HG03378 (cell line): Measurements from ENCODE around the gene TSPAN33.

Experiments
- ATAC-seq: cut with Tn5 transposase; IDR thresholded peaks from one replicate; pipeline ENCODE4 v1.9.1; 2021; ENCODE audit warnings: mild to moderate bottlenecking, moderate library complexity; ENCODE audit not compliant: unreplicated experiment

TSPAN33 gene, protein sequence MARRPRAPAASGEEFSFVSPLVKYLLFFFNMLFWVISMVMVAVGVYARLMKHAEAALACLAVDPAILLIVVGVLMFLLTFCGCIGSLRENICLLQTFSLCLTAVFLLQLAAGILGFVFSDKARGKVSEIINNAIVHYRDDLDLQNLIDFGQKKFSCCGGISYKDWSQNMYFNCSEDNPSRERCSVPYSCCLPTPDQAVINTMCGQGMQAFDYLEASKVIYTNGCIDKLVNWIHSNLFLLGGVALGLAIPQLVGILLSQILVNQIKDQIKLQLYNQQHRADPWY

DNA sequence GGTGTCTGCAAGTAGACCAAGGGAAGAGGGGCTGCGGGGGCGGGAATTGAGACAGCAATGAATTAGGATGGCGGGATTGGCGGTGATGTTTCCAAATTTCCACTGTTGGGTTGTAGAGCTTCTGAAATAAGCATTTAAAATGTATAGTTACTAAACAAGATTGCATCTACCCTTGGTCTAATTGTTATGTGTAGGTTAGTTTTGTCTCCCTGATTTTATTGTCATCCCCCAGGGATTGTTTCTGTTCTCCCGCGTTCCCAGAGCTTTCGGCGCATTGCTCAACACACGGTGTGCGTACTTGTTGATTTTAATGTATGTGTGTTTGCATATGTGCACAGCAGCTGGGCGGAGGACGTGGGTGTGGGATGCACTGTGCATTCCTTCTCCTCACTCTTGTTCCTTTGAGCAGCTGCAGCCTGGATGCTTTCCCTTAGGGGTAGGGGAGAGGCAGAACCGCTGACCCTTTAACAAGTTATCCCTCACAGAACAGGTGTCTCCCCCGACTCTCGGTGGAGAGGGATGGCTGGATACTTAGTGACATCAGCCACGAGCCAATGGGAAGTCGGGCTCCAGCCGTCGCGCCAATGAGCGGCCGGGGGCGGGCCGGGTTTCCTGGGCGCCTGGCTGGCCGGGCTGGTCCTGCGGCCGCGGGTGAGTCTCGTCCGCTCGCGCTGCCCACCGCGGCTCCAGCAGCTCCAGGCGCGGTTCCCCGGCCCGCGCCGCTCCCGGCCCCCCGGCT, at the start of gene TSPAN33:
TSS of gene TSPAN33 (plus strand) at position 613 of the 739 bp plus-strand sequence. CDS start 274 bp downstream, outside the sequence.
- ATAC-seq = peak; percentile 49

DNA sequence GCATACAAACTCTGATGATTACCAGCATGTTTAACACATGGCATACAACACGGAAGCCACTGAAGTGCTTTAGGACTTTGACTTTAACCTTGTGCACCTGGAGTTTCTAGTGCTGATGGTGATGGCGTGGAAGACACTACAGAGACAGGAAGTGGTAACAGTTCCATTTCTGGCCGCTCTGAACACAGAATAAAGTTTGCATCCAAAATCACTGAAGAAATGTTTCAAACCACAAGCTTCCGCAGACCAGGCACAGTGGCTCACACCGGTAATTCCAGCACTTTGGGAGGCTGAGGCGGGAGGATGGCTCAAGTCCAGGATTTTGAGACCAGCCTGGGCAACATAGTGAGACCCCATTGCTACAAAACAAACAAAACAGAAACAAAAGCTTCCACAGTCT, 49.2 kb upstream of the TSPAN33 start:
- ATAC-seq = peak; percentile 72

DNA sequence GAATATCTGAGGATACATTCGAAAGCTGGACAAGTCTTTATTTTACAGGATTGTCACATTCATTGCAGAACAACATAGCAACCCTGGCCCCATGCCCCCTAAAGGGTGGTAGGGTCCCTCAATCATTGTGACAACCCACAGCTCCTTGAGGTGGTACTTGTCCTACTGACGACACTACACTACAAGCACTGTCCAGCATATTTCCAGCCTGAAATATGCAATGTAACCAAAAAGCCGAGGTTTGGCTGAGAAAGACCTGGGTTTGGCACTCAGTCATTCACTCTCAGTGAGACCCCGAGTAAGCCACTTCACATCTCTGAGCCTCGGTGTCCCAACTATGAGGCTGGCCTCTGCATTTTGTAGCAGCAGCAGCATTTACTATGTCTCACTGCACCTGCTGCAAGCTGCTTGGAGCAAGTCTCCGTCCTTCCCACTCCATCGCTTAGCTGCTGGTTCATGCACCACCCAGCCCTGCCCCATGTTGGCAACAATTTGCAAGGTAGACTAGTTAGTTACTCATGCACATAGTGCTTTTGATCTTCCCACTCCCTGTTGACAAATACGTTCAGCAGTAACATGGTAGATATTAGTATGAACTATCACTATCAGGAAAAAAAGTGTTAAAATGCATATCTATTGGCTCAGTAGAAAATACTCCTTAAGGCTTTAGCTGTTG, 46.0 kb upstream of the TSPAN33 start:
- ATAC-seq = no peak

DNA sequence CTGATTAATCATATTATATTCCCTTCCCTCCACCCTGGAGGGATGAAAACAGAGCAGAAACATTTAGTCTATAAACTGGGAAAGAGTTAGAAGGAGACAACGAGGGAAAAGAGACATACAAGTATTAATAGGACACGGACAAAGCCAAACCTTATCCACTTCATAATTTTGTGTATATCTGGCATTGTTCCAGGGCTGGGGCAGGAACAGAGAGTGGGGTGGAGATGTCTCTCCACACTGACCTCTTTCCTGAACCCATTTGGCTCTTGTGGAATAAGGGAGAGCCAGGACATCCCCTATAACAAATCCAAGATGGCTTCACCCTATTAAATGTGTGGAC, 43.7 kb upstream of the TSPAN33 start:
- ATAC-seq = no peak

DNA sequence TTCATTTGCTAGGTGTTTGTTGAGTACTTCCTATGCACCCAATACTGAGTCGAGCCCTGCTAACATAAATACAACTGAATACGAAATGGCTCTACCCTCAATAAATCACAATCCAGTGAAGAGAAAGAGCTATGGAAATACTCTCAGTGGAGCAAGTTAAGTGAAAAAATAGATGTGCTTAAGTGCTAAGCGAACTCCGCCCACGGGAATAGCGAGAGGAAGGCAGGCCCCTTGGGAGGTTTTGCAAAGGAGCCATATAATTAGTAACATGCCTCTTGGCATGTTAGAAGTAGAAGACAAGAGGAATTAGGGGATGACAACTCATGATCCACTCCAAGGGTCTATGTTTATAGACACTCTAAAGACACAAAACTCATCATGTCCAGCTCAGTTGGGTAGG, 42.8 kb upstream of the TSPAN33 start:
- ATAC-seq = no peak

DNA sequence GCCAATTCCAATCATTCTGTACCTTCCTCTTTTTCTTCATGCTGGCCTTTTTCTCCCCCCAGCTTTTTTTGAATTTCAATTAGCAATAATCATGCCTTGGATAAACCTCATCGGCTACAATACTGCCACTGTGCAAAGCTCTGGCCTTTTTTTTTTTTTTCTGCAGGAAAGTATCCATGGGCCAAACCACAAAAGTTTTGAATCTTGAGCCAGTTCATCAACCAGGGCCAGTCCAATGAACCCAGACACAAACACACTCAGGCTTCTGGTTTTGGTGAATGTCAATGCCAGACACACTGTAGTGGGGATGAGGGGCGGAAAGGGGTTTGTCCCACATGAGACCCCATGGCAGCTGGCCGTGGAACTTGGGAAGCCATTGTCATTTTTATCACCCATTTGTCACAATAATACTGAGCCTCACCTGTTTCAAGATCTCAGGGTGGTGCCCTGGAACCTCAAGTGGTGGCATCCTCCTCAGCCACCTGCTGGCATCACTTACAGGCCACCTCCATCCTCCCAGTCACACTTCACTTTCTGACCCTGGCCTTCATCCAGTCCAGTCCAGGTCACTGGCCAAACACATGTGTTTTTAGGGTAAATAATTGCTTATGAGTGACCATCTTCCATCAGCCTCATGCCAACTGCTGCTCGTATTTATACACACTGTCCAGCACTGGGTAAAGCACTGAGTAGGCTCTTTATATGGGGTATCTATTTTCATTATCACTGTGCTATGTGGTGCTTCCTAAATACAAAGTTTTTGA, 40.8 kb upstream of the TSPAN33 start:
- no peak for ATAC-seq

DNA sequence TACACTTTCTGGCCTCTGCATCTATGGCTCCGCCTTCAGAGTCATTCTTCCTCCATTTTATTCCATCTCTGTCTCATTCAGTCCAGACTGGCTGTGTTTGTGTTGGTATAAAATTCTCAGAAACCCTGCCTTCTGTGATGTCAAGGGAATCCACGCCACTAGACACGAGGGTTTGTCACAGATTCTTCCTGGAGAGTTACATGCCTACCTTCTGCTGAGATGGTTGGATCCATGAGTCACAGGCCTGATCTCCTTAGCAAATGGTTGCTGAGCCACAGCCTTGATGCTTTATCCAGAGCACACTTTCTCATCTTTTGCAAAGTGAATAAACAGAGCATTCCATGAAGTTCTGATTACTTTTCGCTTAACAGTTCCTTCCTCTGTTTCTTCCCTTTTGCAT, 35.9 kb upstream of the TSPAN33 start:
- ATAC-seq = no peak

DNA sequence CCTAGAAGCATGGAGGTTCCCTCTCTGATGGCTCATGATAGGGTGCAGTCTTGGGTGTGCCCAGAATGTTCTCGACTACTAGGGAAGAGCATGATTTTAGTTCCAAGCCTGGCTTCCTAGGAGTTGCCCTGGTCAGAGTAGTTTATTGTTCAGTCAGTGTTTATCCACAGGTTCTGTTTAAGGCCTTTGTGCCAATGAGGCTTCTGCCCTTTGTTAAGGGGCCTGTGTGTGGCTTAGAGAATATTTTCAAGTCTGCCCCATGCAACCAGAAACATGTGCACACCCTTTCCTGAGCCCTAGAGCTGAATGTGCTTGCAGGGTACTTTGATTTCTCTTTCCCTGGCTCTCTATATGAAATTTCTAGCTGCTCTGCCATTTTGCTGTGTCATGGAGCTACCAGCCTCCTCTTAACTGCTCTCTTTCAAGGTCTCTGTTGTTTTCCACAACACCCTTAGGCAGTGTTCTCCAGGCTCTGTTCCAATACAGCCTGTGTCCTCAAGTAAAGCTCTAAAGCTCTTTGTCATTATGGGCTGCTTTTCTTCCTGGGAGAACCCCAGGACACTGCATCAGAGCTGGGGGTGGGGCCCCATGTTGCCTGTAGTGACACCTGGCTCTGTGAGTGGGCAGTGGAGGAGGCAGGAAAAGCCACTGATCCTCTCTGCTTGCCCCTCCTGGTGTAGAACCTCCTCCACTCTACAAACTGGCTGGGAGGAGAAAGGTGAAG, 34.1 kb upstream of the TSPAN33 start:
- ATAC-seq = no peak

DNA sequence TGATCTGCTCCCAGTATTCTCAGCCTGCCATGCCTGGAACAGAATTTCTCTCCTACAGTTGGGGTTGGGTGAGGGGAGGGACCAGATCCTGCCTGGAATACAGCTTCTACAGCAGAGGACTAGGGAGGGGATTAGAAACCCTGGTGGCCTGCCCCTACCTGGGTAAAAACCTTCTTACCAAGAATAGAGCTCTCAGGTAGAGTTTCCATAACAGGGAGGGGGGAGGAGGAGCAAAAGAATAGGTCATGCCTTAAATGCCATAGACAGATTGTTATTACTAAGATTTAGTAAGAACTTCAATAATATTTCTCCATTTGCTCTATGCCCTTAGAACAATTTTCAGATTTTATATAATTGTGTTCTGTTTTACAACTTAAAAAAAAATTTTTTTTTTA, 33.5 kb upstream of the TSPAN33 start:
- ATAC-seq = no peak

DNA sequence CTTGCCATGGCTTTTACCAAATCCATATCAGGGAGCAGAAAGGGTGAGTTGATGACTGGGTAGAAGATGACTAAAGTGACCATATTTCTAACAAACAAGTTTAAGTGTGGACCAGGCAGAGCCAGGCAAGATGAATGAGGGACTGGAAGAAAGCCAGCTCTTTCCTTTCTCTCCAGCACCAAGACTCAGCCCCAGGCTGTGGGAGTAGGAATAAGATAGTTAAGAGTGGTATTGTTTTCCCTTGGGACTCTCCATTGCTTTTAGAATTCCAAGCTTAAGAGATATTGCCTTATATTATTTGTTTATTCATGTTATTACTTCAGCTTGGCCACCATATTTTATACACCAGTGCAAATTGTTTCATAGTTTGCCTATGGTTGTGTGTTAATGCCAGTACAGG, 28.8 kb upstream of the TSPAN33 start:
- ATAC-seq = no peak

DNA sequence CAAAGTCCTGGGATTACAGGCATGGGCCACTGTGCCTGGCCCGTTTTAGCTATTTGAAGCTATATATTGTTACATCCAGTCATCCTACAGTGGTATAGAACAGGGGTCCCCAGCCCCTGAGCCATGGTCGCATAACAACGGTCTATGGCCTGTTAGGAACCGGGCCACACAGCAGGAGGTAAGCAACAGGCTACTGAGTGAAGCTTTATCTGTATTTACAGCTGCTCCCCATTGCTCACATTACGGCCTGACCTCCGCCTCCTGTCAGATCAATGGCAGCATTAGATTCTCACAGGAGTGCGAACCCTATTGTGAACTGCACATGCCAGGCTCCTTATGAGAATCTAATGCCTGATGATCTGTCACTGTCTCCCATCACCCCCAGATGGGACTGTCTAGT, 26.3 kb upstream of the TSPAN33 start:
- no peak for ATAC-seq

DNA sequence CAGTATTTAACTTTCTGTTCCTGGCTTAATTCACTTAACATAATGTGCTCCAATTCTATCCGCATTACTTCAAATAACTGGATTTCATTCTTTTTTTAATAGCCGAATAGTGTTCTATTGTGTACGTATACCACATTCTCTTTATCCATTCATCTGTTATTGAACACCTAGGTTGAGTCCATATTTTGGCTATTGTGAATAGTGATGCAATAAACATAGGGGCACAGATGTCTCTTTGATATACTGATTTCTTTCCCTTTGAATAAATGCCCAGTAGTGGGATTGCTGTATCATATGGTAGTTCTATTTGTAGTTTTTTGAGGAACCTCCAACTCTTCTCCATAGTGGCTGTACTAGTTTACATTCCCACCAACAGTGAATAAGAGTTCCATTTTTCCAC, 25.5 kb upstream of the TSPAN33 start:
- no peak for ATAC-seq

DNA sequence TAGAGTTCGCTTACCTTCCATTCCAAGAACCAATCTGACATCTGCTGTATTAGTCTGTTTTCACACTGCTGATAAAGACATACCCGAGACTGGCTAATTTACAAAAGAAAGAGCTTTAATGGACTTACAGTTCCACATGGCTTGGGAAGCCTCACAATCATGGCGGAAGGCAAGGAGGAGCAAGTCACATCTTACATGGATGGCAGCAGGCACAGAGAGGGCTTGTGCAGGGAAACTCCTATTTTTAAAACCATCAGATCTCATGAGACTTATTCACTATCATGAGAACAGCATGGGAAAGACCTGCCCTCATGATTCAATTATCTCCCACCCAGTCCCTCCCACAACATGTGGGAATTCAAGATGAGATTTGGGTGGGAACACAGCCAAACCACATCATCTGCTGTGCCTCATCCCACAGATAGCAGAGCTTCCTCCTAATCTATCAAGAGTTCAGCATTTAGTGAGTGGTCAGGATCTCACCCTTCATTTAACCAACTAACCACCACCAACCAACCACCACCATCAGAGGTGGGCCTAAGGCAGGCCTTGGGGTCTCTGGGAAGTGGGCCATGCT, 22.9 kb upstream of the TSPAN33 start:
- peak; percentile 1 for ATAC-seq

DNA sequence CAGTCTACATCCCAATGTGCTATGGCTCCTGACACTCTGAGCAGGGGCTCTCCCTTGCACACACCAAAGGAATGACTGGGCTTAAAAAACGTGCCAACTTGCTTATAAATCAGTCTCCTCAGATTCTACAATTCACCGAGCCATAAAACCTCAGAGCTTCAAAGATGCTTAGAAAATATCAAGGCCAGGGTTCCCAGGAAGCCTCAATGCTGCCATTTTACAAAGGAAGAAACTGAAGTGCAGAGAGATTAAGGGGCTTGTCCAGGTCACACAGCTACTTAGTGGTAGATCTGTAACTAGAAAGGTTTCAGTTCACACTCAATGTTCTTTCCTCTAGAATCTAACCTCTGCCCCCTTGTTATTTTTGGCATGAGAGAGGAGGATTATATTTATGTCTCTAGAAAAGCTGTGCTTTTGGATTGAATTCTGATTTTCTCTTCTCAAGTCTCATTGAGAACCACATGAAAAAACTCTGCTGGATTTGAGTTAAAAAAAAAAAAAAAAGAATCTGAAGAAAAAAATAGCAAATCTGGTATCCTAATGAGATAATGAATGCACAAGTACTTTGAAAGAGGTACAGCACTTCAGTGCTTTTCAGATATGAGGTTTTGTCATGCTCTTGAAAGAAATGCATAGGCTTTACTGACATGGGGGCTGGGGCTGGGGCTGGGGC, 22.3 kb upstream of the TSPAN33 start:
- ATAC-seq = peak; percentile 34

DNA sequence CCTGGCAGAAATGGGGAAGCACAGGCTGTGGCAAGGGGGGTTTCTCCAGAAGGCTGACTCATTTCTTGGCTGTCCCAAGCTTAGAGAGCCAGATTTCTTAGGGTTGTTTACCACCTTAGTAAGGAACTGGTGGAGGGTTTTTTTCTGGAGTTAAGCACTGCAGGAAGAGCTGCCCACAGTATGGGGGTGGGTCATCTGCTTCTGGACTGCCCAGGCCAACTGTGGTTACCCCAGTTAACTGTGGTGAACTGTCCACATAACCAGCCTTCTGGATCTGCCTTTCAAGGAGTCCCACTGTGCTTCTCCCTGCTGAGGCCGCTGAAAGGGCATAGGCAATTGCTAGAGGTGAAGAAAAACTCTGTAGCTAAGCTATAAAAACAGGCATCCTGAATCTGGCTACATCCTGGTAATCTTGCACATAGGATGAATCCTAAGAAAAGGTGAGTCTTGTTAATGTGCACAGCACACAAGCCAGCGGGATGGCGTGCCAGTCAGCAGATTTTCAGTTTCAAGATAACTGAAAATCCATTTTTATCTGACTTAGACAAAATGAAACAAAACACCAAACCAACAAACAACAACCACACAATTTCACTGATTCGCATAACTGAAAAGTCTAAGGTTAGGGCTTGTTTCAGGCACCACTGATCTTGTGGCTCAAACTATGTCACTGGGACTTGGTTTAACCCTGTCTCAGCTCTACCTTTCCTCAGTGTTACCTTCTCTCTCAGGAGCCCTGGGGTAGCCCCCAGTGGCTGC, 21.6 kb upstream of the TSPAN33 start:
- ATAC-seq = peak; percentile 80

DNA sequence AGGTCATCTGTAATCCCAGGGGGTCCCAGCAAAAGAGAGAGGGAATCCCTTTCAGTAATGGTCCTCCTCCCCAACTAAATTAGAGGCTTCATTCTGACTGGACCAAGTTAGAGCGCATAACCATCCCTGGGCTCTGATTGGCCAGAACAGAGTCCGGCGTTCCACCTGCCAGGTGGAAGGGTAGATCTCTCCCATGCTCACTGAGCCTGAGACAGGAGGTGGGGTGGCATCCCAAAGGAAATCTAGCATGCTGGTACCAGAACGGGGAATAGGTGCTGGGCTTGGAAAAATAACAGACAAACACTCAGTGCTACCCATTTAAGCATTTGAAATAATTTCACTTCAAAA, 21.0 kb upstream of the TSPAN33 start:
- no peak for ATAC-seq

DNA sequence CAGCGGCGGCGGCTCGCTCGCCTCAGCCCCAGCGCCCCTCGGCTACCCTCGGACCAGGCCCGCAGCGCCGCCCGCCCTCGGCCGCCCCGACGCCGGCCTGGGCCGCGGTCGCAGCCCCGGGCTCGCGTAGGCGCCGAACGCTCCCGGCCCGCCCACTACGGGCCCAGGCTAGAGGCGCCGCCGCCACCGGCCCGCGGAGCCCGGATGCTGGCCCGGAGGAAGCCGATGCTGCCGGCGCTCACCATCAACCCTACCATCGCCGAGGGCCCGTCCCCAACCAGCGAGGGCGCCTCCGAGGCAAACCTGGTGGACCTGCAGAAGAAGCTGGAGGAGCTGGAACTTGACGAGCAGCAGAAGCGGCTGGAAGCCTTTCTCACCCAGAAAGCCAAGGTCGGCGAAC, 18.2 kb upstream of the TSPAN33 start:
- ATAC-seq = no peak

DNA sequence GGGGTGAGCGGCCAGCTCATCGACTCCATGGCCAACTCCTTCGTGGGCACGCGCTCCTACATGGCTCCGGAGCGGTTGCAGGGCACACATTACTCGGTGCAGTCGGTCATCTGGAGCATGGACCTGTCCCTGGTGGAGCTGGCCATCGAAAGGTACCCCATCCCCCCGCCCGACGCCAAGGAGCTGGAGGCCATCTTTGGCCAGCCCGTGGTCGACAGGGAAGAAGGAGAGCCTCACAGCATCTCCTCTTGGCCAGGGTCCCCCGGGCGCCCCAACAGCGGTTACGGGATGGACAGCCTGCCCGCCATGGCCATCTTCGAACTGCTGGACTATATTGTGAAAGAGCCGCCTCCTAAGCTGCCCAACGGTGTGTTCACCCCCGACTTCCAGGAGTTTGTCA, 17.4 kb upstream of the TSPAN33 start:
- no peak for ATAC-seq

DNA sequence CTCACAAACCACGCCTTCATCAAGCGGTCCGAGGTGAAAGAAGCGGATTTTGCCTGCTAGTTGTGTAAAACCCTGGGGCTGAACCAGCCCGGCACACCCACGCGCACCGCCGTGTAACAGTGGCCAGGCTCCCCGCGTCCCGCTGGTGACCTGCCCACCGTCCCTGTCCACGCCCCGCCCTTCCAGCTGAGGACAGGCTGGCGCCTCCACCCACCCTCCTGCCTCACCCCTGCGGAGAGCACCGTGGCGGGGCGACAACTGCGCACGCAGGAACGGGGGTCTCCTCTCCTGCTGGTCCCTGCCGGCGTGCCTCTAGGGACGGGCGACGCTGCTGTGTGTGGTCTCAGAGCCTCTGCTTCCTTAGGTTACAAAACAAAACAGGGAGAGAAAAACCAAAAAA, 16.9 kb upstream of the TSPAN33 start:
- ATAC-seq = no peak
